ENCODE measurements around the gene STK32C.

GRCh38 chr10:132209130-132209529, 98.6 kb downstream of the STK32C start:
- TF ChIP-seq EZH2 (IDR thresholded peaks at IDR 0.05) (no peak), POLR2AphosphoS5 (IDR thresholded peaks at IDR 0.05; ENCODE audit: borderline replicate concordance, low read depth, low read length) (no peak), FOXP2 (optimal IDR thresholded peaks at IDR 0.05; ENCODE audit: control extremely low read depth, extremely low read length, insufficient read depth) (no peak)

All from SK-N-MC (cell line).